GM18868 (cell line): ENCODE results near the gene CTSC.
"Not testable (repeated sequence)": the region's sequence is repeated elsewhere in the genome, so short reads cannot be mapped to it uniquely, and the experiment has no call there.

Source experiments
- ATAC-seq: cut with Tn5 transposase; IDR thresholded peaks from one replicate; pipeline ENCODE4 v1.9.1; 2021; ENCODE audit warnings: mild to moderate bottlenecking, moderate library complexity; ENCODE audit not compliant: unreplicated experiment

CTSC gene

DNA sequence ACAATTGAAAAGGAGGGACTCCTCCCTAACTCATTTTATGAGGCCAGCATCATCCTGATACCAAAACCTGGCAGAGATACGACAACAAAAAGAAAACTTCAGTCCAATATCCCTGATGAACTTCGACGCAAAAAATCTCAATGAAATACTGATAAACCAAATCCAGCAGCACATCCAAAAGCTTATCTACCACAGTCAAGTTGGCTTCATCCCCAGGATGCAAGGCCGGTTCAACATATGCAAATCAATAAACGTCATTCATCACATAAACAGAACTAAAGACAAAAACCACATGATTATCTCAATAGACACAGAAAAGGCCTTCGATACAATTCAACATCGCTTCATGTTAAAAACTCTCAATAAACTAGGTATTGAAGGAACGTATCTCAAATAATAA lies 14.7 kb downstream of the CTSC start:
- not testable (repeated sequence) for ATAC-seq

DNA sequence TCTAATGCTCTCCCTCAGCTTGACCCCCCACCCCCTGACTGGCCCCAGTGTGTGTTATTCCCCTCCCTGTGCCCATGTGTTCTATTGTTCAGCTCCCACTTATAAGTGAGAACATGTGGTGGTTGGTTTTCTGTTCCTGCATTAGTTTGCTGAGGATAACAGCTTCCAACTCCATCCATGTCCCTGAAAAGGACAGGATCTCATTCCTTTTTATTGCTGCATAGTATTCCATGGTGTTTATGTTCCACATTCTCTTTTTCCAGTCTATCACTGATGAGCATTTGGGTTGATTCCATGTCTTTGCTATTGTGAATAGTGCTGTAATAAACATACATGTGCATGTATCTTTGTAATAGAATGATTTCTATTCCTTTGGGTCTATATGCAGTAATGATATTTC lies 16.1 kb downstream of the CTSC start:
- not testable (repeated sequence) for ATAC-seq

DNA sequence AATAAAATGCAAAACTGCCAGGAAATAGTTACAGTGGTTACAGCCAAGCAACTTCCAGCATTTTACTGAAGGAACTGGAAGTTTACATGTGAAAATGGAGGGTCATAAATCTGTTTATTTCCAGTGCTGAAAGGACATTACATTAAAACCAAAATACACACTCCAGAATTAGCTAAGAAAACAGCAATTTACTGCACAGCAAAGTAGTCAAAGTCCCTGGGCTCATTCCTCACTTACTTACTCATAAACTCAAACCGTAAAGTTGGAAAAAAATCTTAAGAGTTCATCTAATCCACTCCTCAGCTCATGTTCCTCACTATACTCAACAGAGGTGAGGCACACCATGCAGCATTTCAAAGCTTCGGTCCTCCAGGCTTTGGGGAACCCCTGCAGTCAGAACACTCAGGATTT lies 17.4 kb downstream of the CTSC start:
- peak; percentile 76 for ATAC-seq

DNA sequence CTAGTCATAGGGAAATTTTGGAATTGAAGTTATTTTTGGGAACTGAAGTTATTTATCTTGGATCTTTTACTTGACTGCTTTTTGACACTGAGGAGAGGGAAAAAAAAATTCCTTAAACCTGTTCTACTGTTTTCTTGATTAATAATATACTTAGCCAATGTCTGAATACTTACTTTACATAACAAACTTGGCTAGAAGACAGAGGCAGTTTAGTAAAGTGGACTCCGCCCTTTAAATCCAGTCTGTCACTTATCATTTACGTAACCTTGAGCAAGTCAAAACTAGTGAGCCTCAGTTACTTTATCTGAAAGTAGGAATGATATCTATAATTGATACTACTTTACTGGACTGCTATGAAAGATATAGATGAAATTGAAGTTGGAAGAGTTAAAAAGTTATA lies 19.5 kb downstream of the CTSC start:
- ATAC-seq: no peak

DNA sequence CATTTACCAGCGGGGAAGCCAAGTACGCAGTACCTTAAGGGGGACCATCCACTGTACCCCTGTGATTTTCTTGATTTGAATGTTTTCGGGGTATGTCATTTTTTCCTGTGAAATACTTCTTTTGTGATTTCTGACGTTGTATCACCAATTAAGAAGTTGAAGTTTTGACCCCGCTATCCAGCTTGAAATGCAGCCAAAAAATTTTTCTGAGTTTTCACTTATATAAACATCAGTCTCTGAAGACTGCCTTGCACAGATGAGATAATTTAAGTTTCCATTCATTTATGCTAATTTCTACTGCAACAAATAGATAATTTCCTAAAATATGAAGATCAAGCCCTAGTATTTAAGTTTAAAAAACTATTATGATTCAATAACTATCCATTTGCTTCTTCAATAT lies 20.0 kb downstream of the CTSC start:
- no peak for ATAC-seq

DNA sequence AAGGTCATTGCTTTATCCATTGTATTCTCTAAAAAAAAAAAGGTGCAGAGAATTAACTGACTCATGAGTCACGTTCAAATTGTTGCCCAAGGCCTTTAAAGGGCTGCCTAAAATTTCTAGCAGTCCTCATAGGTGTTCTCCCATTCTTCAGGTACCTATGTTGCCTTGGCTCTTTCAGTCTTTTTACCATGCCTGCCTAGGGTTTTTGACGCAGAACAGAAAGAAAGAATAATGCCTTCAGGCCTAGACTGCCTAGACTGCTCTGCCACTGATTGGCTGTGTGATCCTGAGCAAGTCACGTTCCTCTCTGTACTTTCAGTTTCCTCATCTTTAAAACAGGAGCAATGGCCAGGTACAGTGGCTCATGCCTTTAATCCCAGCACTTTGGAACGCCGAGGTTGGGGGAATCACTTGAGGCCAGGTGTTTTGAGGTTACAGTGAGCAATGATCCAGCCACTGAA lies 21.5 kb downstream of the CTSC start:
- no peak for ATAC-seq

DNA sequence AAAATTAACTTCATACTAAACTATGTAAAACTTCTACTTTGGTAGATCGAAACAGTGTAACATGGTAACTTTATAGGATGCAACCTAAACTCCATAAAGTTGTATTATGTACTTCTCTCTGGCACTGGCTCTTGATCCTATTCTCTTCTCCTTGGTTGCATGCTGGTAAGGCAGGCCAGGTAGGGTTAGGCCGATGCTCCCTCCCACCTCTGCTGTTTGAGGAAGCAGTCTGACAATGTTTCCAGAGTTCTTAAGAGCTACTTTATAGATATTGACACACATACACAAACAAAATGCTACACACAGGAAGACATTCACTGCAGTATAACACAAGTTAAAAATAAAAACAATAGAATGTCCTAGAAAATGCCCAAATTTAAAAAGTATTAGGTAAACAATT lies 22.5 kb downstream of the CTSC start:
- ATAC-seq: no peak

DNA sequence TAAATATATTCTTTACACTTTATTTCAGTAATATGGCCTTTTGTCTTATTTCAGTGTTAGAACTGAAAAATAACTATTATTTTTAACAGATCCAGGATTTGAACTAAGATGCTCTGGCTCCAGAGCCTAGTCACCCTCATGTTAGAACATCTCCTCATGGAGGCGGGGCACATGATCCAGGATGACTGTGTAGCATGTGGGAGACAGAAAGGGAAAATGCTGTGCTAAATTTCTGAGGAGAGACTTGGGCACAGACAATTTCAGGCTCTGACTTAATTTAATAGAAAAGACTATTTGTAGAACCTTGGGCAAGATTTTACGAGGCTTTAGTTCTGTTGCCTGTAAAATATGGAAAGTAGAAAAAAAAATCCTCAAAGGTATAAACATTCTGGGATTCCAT lies 24.1 kb downstream of the CTSC start:
- ATAC-seq: no peak

DNA sequence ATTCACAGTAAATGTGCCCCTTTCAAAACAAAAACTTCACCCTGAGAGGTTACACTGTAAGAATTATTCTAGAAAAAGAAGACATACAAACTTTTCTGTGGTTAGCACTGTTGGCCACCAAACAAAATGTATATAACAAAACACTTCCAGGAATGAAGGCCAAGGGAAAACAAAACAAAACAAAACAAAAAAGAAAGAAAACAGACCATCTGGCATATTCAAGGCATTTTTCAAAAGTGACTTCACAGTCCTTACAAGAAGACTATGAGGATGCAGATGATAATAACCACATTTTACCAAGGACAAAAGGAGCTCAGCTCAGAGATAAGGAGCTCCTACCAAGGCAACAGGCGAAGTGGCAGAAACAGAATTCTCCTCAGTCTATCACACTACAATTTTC lies 24.9 kb downstream of the CTSC start:
- ATAC-seq: no peak

DNA sequence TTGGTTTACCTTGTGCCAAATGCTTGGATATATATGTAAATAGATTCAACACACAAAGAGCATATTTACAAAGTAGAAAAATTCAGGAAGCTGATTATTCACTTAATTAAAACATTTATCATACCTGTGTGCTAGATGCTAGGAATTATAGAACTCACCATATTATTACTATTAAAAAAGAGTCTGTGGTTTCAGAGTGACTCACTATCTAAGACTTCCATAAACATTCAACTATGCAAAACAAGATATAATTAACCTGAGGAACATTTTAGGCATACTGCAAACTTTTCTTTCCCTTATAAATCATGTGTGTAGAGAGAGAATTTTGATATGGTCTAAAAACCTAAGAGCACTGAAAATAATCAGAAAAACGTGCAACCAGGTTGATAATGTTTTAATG lies 27.3 kb downstream of the CTSC start:
- no peak for ATAC-seq

DNA sequence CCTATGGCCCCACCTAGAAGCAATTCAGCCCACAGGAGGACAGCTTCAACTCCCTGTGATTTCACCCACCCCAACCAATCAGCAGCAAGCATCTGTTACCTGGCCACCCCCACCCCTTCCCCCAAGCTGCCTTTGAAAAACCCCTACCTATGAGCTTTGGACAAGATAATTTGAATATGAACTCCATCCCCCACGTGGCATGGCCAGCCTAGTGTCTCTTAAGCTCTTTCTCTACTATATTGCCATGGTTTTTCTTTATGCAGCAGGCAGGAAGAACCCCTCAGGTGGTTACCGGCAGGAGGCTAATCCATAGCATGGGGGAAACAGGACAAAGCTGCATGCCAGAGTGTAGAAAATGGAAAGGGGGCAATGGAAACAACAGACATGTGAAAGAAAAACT lies 29.0 kb downstream of the CTSC start:
- no peak for ATAC-seq

DNA sequence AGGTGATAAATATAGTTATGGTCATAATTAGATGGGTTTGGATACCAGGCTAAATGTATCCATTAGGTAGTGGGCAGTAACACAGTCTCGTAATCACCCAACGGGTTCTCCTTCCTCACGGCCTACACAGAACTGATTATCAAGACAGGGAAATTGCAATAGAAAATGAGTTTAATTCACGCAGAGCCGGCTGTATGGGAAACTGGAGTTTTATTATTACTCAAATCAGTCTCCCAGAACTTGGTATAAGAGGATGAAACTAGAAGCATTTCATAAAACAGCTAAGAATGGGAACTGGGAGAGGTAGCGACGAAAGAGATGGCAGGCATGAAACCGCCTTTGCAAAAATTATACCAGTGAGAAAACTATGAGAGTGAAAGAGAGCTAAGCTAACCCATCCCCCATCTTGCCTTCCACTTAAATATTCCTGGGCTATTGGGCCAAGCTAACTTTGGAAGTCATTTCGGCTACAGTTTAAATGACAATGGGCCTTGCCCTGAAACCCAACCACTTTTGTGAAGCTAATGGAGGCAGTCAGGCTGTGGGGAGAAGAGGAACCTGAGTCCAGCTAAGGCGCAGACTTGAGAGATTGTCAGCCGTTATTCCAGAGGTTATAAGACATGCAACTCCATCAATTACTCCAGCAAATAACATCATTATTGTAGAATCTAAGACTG lies 29.6 kb downstream of the CTSC start:
- ATAC-seq: peak; percentile 73

DNA sequence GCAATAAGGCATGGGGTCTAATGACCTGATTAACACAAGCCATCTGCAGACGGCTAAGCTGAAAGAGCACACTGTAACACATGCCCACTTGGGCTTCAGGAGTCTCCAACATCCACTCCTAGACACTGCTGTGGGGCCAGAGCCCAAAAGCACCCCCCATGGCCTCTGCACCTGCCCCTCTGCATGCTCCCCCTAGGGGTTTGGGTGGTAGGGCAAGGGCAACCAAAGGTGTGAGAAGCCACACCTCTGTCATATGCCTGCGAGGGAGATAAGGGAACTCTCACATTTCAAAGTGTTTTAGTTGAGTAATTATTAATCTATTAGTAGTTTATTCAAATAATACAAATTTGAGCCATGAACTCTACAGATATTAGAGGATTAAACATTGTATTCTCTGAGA lies 30.8 kb downstream of the CTSC start:
- ATAC-seq: no peak

DNA sequence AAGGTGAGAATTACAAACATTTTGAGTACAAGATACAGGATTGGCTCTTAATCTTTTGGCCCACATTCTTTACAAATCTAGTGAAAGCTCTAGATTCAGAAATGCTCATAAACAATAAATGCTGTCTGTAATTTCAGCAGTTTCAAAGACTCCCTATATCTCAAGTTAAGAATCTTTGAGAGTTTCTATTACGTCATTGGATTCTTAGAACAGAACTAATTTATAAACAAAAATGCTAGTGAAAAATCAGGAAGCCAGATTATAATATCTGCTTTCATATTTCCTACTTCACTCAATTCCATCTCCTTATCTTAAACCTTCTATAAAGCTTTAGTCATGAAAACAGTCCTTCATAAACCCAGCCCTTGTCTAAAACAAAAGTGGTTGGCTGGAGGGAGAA lies 32.1 kb downstream of the CTSC start:
- no peak for ATAC-seq

DNA sequence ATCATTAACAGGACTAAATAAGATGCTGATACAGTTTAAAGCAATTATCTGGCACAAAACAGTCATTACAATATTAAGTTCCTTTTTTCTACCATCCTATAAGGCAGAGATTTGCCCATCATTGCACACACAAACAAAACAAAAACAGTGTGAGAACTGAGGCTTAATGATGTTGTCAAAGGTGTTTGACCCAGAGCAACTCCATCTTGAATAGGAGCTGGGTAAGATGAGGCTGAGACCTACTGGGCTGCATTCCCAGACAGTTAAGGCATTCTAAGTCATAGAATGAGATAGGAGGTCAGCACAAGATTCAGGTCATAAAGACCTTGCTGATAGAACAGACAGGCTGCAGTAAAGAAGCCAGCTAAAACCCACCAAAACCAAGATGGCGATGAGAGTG lies 33.2 kb downstream of the CTSC start:
- no peak for ATAC-seq

DNA sequence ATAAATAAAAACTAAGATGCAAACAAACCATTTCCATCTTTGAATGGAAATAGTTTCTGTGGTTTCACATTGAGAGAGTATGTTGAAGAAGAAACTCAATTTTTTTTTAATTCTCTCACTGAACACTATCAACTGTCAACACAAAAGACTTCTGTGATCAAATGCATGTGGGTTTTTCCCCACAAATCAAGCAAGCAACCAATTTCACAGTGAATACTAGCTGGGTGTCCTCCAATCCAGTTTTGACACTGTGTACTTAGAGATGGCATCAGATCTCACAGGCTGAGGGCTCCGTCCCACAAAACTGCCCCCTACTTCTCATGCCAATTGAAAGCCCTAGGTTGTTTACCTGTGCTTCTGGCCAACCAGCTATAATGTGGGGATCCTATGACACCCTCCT lies 34.5 kb downstream of the CTSC start:
- peak; percentile 22 for ATAC-seq

DNA sequence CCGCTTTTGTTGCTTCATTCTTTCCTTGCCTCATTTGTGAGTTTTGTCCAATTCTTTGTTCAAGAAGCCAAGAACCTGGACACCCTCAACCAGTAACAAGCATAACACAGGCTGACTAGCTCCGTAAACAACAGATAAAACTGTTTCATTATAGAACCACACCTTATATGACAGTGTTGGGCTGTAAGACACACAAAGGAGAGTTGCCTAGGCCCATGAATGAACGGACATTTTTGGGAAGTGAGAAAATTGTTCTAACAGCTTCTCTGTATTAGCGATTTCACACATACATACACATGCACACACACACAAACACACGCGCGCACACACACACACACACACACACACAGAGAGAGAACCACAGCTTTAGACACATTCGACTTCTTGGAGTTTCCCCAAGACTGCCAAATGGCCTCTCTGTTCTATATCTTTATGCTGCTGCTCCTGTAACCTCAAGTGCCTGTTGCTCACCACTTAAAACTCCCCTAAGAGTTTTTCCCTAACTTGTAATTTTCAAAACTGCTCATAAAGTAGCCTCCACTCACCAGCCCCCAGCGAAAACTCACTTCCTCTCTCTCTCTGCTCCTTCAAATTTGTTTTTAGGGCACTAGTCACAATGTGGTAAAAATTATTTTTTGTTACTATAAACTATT lies 35.9 kb downstream of the CTSC start:
- peak; percentile 67 for ATAC-seq

DNA sequence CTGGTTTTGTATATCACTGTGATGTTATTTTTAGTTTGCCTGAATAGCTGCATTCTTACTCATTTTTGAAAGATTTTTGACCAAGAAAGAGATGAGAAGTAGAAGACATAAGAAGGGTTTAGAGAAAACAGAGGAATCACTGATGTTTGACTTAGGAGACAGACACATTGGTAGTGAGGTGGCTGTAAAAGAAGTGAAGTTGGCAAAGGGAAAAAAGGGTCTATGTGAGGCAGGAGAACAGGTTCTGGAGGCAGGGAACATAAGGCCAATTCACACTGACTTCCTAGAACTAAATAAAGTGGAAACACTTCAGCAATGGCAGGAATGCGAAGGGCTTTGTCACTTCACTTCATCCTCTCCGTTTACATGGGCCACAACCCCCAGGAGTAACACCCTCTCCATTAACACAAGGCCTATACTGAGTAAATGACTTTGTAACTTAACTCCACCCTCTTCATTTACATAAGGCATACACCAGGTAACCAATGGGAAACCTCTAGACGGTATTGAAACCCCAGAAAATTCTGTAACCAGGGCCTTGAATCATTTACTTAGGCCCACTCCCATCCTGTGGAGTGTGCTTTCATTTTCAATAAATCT lies 36.5 kb downstream of the CTSC start:
- ATAC-seq: peak; percentile 52

DNA sequence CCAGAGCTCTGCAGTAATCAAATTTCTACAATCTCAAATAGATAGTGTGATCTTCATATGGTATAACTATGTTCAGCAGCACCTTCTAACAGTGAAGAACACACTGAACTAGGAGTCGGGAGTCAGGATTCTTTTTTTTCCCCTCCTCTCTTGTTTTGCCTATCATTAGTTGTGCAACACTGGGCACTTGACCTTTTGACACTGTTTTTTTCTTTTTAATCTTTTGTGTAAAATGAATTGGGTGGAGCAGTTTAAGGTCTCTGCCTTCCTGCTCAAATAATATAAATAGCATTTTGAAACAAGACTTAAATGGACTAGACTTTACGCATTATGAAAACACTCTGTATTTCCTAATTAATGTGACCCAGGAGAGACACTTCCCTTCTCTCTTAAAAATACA lies 39.7 kb downstream of the CTSC start:
- ATAC-seq: no peak

DNA sequence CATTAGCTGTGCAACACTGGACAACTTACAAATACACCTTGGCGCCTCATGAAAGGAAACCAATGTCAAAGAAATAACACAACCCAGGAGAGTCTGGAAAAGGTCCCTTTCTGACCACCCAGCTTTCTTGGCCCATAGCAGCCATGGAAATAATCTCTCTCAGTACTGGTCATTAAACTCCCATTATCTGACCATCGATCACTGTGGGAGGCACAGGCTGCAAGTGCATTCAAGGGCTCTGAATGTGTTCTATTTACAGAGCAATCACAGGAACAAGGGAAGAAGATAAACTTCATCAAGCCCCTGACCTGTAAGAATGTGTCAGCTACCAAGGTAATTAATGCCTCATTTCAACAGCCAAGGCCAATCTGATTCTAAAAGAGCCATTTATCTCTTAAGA lies 40.1 kb downstream of the CTSC start:
- ATAC-seq: no peak

DNA sequence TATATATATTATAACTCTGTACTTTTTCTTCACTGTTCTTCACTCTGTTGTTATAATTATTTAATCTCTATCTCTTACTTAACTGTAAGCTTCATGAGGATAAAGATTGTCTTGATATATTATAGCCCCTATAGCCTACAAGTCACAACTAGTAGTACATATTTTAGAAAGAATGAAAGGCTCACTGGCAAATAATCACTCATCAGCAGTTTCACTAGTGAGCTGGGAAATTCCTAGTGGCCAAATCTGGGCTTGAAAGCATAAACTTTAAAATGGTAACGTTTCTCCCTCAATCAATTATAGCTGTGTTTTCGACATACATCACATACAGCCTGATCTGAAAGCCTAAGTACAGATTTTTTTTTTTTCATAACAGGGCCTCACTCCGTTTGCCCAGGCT lies 42.5 kb downstream of the CTSC start:
- peak; percentile 66 for ATAC-seq

DNA sequence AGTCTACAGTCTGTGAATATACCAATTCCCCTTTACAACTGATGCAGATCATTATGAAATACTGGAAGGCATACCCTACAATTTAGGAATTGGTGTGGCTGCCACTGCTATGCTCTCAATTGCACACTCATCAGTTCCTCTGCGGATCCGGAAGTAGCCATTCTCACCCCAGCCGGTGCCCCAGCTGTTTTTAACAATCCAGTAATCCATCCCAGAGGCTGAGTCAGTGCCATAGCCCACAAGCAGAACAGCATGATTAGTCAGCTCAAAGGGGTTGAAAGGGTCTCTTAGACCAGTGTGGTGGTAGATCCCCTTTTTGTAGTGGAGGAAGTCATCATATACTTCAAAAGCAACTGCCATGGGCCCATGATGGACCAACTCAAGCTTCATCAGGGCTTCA lies 43.6 kb downstream of the CTSC start:
- ATAC-seq: no peak
